IPS DF 19.7 (cell line): ENCODE results near the gene AGO3.

Experiments
- DNase-seq: peaks from one replicate; pipeline ENCODE4 v3.0.0-alpha.2; 2013; ENCODE audit warnings: low read depth, low spot score

AGO3 gene

DNA sequence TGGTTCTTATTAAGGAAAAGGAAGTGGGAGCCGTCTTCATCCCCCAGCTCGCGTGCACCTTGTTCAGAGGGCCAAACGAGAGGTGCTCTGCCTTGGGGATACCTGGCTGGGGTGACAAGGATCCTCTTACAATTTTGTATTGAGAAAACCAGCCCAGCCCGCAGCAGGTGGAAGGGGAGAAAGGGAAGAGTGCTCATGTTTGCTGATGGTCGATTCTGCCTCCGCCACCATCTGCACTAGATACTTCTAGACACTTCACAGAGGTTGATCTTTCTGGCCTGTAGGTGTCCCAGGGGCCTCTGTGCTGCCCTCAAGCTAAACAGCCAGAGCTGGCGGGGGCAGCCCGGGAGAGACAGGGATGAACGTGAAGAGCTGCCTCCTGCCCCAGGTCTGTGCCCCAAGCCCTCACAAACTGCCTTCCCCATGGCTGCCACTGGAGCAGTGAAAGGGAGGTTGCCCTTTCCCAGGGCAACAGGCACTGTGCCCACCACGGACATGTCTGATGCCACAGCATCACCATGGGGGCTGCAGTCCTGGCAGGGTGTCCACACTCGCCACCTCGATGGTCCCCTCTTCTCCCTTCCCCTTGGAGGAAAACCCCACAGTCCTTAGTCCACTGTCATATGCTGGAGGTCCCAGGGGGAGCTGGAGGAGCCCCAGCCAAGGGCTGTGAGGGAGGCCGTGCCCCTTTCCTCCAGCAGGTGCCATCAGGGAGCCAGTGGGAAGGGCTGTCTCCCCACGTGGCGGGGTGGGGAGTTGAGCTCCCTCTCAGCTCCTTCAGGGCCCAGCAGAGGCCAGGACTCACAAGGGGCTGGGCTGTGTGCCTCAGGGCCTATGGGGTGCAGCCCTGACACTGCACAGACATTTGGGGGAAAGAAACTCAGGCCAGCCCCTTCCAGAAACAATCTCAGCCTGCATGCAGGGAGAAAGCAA is 165.9 kb downstream of the AGO3 start:
- DNase-seq = no peak

DNA sequence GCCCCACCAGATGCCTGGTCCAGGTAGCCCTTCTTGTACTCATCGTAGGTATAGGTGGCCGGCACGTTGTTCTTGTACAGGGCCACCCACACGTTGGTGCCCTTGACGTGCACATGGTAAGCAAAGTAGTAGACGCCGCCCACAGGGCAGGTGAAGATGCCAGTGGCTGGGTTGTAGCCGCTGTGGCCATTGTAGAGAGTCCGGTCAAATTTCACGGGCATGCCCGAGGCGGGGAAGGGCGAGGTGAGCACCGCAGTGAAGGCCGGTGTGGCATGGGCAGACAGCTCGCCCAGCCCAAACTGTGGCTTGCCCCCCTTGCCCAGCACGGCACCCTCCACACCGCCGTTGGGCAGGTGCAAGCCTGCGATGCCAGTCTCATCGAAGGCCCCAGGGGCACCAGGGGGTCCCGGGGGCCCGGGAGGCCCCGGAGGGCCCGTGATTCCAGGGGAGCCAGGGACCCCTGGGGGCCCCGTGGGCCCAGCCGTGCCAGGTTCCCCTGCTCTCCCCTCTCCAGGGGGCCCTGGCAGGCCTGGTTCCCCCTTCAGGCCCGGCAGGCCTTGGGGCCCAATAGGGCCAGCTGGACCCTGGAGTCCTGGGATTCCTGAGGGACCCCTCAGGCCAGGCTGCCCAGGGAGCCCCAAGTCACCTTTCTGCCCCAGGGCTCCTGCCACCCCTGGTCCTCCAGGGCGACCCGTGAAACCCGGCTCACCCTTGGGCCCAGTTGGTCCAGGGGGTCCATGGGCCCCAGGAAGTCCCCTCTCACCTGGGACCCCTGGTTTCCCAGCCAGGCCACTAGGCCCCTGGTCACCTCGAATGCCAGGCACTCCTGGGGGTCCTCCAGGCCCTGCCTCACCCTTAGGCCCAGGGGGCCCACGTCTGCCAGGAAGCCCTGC is 167.0 kb downstream of the AGO3 start:
- DNase-seq = no peak

DNA sequence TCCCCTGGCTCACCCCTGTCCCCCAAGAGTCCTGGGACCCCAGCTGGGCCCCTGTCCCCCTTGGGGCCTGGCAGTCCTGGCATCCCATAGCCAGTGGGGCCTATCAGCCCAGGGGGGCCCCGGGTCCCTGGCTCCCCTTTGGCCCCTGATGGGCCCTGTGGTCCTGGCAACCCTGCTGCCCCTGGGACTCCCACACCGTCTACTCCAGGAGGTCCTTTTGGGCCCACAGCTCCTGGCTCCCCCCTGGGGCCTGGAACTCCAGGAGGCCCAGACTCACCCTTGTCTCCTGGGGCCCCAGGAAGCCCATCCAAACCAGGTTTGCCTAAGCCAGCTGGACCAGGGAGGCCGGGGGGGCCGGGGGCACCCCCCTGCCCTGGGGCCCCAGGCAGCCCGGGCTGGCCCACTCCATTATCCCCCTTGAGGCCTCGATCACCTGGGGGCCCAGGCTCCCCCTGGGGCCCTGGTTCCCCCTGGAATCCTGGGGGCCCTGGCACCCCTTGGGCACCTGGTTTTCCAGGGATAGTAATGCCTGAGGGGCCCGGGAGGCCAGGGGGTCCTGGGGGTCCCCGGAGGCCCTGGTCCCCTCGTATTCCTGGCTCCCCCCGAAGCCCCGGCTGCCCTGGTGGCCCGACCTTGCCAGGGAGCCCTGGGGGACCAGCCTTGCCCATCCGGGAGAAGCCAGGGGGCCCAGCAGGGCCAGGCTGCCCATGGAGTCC is 167.9 kb downstream of the AGO3 start:
- no peak for DNase-seq

DNA sequence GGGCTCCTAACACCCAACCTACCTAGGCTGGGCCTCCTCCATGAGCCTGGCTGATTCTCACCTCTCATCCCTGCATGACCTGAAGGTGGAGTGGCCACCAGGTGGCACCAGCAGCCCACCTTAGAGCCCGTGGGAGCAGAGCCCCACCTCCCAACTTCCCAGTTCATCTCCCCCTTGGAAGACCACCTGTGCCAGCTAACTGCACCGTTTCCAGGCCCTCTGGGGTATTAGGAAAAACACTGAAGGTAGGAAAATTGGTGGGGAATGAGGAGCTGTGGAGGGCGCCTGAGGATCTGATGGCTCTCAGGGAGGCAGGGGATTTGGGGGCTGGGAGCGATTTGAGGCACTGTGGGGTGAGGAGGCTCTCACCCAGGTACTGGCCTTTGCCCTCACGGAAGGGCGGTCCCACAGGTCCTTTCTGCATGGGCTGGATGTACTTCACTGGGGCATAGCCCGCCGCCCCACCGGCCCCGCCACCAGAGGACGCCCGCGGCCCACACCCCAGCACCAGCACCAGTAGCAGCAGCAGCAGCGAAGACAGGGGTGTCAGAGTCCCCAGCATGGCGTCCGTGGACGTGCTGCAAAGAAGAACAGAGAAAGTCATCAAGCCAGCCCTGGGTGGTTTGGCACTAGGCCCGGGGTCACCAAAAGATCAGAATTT is 168.9 kb downstream of the AGO3 start:
- no peak for DNase-seq

DNA sequence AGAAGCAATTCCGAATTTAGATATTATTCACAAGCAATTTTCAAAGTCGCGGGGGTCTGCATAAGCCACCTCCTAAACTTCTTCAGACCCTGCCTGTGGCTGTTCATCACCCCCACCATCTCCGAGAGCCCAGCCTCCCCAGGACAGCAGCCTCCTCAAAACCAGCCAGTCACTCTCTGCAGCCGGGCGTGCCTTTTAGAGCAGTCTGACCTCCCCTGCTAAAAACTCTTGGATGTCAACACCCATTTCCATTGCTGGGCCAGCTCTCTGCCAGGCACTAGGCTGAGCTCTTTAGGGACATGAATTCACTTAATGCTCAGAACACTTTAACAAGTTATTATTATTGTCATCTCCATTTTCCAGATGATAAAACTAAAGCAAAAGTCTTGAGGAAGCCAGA is 169.5 kb downstream of the AGO3 start:
- no peak for DNase-seq

DNA sequence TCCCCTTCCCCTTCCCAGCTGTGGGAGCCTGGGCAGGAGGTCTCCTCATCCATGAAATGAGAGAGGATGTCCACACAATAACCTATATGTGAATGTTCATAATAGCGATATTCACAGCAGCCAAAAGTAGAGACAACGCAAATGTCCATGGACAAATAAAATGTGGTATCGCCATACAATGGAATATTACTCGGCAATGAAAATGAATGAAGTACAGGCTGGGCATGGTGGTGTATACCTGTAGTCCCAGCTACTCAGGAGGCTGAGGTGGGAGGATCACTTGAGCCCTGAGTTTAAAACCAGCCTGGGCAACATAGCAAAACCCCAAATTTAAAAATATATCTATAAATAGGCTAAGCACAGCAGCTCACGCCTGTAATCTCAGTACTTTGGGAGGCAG is 170.6 kb downstream of the AGO3 start:
- no peak for DNase-seq

DNA sequence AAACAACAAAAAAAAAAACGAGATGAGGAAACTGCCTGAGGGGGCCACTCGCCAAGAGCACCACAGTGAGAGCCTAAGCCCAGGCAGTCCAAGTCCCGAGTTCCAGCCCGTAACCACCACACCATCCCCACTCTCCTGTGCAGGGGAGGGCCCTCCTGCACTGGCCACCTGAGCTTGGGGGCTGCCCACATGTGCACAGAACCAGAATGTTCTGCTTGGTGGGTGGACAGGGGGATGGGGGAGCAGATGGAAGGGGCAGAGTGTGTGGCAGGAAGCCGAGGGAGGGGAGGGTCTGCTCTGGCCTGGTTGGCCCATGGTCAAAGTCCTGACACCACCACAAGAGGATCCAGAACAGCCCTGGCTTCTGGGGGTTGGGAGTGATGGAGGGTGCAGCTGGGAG is 175.4 kb downstream of the AGO3 start:
- DNase-seq = no peak

DNA sequence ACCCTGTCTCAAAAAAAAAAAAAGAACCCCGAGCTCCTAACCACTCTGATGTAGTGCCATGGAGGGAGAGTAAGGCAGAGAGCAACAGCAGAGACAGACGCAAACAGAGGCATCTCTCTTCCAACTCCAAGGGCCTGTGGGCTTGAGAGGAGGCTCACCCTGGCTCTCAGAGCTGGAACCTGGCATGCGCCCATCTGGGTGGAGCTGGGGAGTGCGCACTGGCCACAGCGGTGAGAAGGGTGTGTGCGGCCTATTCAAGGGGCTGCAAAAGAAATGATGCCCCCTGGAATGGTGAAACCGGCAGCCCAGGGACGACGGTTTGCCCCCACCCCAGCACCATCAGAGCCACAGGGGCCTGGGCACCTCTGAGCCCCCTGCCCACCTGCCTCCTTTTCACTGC is 176.5 kb downstream of the AGO3 start:
- no peak for DNase-seq

DNA sequence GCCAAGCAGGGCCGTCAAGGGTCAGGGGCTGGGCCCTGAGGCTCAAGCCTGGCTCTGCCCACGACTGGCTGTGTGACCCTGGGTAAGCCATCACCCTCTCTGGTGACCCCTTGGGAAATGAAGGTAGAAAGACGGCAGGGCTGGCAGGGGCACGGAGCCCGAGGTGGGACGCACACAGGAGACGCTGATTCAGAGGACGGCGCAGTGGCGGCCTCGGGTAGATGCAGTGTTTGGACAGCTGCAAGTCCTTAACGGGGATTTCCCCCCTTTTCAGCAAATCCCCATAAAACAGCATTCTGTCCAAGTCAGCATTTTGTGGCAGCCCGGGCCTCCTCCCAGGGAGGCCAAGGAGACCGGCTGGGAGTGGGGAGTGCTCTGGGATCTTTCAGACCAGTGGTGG is 177.4 kb downstream of the AGO3 start:
- no peak for DNase-seq

DNA sequence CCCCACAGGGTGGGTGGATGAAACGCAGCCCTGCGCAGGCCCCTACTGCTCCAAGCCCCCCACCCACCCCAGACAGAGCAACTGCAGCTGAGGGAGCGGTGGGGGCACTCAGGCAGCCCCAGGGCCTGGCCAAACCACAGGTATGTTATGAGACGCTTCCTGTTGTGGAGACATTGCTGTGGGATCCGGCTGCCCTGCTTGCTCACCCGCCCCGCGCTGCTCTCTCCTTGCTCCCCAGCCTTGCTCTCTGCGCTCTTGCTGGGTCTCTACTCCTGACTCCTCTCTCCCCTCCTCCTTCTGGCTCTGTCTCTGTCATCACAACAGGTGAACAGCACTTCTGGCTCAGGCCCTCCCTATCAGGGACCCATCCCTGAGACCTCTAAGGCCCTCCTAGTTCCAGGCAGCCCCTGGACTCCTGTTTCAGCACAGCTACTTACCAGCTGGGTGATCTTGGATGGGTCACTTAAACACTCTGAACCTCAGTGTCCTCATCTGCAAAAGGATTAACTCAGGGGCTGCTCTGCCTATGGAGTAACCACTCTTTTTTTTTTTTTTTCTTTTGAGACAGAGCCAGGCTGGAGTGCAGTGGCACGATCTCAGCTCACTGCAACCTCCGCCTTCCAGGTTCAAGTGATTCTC is 178.3 kb downstream of the AGO3 start:
- DNase-seq = no peak

DNA sequence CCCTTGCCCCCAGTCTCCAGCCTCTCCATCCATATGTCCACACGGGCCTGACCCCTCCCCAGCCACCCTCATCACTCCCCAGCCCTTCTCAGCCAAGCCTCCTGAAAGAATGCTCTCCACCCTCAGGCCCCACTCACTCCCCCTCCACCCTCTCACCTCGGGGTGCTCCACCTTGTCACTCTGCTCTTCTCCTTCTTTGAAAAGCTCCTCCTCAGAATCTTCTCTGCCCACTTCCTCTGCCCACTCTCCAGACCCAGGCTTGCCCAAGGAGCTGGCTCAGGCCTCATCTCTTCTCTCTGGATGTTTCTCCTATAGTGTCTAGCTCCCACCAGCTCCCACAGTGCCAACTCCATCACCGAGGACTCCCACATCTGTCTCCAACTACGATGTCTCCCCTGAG is 180.2 kb downstream of the AGO3 start:
- no peak for DNase-seq

DNA sequence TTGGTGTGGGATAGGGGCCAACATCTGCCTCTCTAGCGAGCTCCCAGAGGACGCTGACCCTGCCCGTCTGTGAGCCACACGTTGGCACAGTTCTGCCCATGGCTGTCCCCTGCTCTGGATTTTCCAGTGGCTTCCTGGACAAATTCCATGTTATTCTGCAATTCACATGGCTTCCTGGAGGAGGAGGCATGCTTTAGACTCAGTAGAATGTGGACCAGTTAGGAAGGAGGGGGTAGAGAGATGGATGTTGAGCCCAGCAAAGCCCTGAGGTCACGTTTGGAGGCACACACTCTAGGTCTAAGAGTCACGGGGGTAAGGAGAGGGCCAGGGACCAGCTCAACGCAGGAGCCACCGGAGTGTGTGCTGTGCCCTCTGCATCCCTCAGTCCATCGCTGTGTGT is 181.9 kb downstream of the AGO3 start:
- no peak for DNase-seq

DNA sequence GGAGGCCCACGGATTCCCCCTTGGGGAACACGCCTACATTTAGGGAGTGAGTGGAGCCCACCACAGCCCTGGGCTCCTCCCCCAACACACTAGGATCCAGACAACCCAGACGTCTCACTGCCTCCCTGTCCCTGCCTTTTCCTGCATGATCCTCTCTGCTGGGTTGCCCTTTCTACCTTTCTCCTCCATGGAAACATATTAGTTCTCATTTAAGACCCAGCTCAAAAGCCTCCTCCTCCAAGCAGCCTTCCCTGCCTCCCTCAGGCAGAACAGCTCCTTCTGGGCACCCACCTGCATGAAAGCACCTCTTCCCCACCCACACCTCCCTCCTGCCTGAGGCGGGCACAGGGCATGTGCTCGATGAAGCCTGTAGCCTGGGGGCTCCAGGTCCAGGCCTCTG is 183.5 kb downstream of the AGO3 start:
- no peak for DNase-seq

DNA sequence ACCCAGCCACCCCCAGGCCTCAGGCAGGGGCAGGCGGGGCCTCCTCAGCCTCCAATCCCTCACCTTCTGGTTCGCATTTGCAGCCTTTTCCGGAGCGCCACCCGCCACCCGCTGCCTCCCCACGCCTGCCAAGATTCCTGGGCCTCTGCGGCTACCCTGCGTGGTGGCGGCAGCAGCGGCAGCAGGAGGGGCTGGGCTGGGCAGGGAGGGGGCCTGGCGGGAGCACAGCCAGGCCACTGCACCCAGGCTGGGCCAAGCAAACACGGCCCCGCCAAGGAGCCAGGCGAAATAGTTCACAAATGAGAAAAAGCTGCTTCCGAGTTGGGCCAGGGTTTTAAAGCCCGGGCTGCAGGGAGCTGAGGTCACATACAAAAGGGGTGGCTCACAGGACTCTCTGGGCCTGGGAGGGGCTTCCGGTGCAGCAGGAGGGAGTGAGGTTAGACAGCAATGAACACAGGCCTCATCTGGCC is 184.3 kb downstream of the AGO3 start:
- no peak for DNase-seq

DNA sequence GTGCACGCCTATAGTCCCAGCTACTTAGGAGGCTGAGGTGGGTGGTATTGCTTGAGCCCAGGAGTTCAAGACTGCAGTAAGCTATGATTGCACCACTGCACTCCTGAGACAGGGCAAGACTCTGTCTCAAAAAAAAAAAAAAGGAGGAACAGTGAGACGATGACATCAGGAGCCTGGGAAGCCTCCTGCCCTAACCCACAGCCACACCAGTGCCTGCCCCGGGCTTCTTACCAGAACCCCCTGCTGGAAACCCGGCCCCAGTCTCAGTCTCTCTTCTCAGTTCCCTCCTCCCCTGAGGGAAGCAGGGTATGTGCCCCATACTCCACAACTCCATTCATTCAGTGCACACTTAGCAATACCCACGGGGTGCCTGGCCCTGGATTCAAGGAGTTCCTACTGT is 185.0 kb downstream of the AGO3 start:
- no peak for DNase-seq

DNA sequence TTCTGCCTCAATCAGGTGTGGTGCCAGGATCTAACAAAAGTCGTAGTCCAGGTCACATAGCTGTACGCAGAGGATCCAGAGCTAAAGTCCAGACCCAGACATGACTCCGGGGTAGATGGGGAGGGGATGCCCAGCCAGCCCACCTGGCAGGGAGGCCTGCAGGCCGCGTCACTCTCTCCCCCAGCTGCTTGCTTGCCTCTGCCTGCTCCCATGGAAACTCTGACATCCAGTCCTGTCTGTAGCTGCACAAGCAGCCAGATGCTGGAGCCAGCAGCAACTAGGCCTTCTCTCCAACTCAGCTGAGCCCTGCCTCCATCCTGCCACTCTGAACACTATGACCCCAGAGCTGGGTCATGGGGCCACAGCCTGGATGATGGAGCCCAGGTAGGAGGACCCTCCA is 186.0 kb downstream of the AGO3 start:
- no peak for DNase-seq

DNA sequence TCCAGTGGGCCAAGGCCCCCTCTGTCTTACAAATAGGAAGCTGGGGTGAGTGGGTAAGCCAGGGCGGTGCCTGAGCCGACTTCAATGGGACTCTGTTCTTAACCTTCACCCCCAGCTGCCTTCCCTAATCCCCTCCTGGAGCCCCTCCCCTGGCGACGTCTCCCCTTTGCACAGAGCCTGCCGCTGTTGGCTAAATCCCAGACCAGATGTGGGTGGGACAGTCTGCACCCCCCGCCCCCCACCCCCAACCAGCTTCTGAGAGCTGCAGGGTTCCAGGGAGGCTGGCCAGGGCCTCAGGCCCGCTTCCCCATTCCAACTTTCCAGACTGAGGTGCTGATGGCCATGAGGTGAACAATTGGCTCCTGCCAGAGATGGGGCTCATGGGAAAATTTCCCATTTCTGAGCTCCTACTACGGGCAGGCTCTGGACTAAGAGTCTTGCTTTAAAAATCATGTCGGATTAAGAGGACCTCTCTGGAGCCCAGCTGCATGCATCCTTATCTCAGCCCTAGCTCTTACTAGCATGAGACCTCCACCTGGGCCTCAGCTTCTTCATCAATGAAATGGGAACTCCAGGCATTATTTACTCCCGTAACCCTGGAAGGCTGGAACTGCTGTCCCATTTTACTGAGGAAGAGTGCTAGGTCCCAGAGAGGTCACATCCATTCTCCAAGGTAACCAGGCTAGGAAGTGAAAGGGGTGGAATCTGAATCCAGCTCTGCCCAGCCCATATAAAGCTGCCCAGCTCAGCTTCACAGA is 187.7 kb downstream of the AGO3 start:
- DNase-seq = no peak

DNA sequence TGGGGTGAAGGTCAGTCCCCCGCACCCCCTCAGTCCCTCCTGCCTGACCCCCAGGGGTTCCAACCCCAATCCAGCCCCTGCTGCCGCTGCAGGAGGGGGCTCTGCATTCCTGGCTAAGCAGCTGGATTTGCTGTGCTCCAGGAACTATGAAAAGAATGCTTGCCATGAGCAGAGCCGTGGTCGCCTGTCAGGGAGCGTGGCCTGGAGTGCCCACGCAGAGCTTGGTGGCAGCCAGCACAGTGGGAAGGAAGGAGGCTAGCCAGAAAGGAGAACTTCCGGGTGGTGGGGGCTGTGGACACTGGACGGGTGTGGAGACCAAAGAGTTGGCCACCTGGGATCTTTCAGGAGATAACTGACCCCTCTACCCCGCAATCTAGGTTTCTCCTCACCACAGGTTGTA is 188.6 kb downstream of the AGO3 start:
- DNase-seq = no peak
